GM21825 (cell line): ENCODE data around the gene TRIO.

ENCODE experiments used
- ATAC-seq: cut with Tn5 transposase; IDR thresholded peaks from one replicate; pipeline ENCODE4 v1.9.1; 2021; ENCODE audit warnings: mild to moderate bottlenecking, moderate library complexity; ENCODE audit not compliant: unreplicated experiment

TRIO gene

DNA sequence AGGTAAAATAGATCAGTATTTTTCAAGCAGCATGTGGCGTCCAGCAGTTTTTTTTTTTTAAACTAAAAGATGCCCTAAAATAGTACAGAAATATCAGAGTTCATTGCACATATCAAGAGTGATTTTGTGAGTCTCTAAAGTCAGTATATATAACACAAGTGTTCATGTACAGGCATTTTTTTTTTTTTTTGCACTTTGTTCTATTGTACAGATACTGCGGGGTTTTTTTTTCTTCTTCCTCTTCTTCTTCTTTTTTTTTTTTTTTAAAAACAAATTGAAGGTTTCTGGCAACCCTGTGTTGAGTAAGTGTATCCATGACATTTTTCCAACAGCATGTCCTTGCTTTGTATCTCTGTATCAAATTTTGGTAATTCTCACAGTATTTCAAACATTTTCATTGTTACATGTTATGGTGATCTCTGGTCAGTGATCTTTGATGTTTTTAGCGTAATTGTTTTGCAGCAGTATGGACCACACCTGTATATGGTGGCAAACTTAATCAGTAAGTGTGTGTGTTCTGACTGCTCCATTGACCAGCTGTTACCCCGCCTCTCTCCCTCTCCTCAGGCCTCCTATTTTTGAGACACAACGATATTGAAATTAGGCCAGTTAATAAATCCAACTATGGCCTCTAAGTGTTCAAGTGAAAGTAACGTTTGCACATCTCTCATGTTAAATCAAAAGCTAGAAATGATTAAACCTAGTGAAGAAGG is 76.8 kb downstream of the TRIO start:
- no peak for ATAC-seq

DNA sequence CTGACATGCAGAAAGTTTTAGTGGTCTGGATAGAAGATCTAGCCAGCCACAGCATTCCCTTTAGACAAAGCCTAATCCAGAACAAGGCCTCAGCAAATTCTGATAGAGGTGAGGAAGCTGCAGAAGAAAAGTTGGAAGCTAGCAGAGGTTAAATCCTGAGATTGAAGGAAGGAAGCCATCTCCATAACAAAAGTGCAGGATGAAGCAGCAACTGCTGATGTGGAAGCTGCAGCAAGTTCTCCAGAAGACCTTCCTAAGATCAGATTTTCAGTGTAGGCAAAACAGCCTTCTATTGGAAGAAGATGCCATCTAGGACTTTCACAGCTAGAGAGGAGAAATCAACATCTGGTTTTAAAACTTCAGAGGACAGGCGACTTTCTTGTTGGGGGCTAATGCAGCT is 77.5 kb downstream of the TRIO start:
- ATAC-seq = no peak

DNA sequence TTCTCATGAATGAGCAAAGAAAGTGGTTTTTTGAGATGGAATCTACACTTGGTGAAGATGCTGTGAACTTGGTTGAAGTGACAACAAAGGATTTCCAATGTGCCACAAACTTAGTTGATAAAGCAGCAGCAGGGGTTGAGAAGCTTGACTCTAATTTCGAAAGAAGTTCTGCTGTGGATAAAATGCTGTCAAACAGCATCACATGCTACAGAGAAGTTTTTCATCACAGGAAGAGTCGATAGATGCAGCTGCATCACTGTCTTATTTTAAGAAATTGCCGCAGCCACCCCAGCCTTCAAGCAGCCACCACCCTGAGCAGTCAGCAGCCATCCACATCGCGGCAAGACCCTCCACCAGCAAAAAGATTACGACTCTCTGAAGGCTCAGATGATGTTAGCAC is 78.6 kb downstream of the TRIO start:
- no peak for ATAC-seq

DNA sequence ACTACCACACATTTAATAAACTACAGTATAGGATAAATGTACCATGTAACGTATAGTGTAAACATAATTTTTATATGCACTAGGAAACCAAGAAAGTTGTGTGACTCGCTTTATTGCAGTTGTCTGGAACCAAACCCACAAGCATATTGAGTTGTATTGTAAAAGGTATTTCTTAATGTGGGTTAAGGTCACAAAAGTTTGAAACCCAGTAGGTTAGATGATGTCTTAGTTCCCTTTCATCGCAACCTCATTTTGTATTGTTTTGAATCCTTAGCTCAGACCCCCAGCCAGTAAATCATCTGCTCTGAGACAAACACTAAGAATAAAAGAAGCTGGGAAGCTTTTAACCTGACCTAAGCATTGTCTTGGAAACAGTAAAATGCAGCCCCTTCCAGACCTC is 79.1 kb downstream of the TRIO start:
- ATAC-seq = no peak

DNA sequence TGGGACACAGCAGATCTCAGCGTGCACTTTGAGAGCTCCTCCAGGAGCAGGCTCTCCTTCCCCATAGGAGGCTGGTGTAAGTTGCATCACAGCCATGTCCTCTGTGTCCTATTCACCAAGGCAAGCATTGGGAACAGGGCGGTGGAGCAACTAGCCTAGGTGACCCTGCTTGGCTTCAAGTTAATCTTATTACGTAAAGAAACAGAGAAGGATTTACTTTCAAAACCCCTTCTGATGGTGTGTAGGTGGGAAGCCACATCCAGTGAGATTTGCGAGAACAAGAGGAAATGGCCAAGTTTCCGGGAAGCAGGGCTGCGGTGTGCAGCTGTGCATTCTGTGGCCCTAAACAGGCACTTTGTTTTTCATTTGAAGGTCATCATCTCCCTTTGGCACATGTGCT is 80.2 kb downstream of the TRIO start:
- ATAC-seq = no peak

DNA sequence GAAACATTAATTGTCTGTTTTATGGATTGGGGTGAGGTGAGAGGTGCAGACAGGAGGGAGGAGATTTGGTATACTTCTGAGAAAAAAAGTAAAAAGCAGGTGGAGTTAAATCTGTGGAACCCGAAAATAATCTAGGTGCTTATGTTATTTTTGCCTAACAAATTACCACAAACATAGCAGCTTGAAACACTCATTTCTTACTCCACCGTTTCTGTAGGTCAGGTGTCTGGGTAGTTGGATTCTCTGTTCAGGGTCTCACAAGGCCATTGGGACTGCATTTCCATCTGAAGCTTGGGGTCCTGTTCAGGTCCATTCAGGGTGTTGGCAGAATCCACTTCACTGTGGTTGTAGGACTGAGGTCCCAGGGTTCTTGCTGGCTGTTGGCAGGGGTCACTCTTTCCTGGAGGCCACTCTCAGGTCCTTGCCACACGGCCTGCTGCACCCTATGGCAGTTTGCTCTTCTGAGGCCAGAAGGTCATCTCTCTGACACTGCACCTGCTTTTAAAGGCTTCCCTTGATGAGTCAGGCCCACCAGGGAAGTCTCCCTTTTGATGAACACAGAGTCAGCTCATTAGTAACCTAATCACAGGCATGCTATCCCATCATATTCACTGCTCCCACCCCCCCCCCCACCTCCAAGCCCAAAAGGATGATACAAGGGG is 82.2 kb downstream of the TRIO start:
- no peak for ATAC-seq

DNA sequence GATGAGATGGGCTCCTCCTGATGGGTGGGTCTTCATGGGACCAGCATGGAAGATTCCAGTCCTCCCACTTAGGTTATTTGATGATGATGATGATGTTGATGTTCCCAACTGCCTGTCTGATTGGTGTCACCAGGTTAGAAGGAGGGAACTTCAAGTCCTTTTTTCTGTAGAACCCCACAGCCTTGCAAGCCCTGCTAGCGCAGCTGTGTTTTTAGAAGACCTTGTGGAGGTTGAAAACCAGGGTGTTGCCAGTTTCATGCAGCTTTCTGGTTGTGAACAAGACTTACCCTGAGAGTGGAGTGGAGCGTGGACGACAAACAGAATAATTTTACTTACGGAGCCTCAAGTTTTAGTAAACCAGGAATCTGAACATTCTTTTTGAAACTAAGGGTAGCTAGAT is 83.0 kb downstream of the TRIO start:
- no peak for ATAC-seq

DNA sequence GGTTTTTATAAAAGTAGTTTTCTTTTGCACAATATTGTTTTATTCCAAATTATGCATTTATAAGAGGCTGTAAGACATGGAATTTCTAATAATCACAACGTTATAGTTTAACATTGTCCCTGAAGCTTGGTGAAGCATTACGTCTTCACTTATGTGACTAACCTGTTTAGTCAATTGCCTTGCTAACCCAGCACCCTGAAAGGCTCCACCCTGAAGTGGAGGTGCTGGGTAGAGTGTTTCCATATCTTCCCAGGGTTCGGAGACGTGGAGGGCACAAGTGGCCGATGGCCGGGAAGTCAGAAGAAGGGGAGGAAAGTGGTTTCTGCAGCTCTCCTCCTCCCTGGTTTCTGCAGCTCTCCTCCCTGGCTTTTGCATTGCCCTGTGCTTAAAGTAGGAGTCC is 83.4 kb downstream of the TRIO start:
- ATAC-seq = no peak

DNA sequence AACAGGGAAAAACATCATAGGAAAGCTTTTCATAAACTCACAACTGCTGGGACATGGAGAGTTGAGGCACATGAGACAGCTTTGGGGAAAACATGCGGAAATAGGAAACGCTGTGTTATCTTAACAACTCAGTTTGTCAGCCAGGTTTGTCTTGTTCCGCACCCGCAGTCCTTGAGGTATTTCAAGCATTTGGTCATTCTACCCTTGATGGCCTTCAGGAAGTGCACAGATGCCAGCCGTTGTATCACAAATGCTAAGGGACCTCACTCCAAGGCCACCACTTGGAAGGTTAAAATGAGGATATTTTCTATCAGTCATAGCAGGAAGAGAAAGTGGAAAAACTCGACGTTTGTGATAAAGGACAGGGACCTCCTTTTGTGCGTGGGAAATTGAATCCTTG is 83.8 kb downstream of the TRIO start:
- no peak for ATAC-seq

DNA sequence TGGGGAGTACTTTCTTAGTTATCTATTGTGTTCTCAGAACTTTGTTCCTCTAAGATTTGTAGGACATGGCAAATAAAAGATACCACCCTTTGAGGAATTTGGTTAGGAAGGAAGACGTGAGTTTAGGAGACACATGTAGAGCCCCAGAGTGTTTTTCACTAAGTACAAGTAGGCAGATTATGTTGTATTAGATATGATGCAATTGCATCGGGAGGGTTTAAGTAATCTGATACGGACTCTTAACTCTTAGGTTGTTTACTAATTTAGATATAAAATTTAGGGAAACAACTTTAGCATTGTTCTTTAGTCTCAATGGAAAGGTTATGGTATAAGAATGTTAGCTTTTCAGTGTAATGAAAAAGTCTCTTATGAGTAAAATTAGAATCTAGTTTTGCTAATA is 84.4 kb downstream of the TRIO start:
- ATAC-seq = no peak

DNA sequence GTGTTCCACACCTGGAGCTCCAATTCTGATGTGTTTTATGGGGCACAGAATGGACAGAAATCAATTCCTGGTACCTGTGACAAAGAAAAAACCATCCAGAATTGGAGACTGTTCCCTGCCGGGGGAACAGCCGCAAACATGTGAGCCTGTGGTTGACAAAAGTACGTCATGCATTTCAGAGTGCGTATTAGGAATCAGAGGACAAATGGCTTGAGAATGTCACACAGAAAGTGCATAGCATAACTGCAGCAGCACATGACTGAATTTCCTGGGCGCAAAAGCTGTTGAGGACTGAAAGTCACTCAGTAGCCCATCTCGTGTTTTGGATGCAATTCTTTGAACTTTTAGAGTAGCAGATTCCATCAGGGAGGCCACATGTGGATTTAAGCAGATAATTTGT is 85.1 kb downstream of the TRIO start:
- no peak for ATAC-seq

DNA sequence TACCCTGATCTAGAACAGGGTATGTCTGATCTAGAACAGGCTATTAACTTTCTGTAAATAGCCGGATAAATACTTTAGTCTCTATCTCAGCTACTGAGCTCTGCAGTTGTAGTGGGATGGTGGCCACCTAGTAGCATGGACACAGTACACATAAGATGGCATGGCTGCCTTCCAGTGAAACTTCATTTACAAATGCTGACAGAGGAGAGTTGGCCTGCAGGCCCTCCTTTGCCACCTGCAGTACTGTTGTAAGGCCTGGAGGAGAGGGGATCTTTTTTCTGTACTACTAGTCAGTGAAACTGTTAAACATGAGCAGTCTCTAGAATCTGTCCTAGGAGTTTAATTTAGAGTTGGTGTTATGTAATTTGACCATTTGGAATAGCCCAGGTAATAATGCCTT is 86.0 kb downstream of the TRIO start:
- no peak for ATAC-seq

DNA sequence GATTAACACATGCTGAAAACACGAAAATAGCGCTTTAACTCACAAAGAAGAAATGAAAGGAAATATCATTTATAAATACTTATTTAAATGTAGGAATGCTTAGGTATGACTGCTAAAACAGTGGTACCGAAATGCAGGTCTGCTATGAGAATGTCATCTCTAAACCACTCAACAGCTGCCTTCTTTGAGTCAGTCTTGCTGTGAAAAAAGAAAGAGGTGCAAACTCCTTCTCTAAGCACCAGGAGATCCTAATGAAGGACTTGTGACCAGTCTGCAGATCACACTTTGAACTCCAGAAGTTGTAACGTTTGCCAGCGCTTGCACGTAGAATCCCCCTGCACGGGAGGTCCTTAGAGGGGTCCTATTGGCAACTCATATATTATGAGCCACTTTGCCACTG is 86.6 kb downstream of the TRIO start:
- no peak for ATAC-seq

DNA sequence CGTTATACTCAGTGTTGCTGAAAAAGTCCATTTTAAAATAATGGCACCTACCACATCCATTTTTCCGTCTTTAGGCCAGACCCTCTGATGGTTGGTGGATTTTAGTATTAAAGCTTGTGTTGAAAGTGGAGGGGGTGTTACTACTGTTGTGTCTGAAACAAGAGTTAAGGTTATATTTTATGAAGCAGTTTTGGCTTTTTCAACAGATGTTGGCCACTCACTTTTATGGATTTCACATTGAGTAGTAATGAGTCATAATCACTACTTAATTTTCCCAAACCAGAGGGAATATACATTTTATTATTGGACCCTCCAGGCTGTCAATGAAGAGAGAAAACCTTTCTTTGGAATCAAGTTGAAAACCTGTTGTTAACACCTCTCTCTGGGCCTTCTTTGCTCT is 88.0 kb downstream of the TRIO start:
- no peak for ATAC-seq

DNA sequence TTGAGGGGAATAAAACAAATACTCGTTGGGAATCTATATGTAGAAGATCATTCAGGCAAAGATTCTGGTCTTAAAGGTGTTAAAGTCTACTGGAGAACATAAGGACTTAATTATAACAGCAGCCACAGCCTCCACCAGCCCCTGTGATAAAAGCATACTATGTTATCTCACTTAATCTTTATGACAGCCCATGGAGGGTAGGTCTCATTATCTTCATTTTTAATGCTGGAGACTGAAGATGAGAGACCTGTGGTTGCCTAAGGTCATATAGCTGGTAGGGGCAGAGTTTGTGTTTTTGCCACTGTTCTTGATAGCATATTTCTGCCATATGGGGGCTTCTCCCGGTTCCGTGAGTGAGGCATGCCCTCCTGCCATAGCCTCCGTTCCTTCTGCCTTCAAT is 88.7 kb downstream of the TRIO start:
- no peak for ATAC-seq

DNA sequence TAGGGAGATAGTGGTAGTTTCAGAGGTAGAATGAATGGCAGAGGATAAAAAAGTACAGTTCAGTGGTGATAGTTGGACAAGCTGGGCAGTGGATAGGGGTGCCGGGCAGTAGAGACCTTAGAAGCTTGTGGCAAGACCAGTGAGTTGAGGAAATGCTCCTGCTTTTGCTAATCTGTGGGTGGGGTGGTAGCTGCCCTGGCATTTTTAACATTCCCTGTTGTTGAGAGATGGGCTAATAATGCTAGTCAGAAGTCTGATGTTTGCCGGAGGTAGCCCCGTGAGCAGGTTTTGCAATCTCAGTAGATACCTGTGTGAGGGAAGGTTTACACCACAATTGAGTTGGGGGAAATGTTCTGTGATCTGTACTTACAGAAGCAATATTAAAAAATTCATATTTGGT is 91.1 kb downstream of the TRIO start:
- no peak for ATAC-seq

DNA sequence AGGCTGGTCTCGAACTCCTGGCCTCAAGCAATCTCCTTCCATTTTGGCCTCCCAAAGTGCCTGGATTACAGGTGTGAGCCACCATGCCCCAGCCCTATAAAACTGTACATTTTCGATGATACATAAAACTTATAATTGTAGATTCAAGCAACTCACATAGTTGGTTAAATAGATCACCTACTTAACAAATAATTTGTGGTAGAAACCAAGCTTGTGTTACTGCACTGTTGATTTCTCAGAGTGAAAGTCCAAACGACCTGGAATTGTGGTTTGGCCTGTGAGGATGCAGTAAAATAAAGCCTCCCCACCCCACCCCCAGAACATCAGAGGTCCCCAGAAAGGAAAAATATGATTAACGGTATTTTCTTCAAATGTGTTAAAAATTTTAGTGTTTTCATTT is 92.7 kb downstream of the TRIO start:
- ATAC-seq = no peak

DNA sequence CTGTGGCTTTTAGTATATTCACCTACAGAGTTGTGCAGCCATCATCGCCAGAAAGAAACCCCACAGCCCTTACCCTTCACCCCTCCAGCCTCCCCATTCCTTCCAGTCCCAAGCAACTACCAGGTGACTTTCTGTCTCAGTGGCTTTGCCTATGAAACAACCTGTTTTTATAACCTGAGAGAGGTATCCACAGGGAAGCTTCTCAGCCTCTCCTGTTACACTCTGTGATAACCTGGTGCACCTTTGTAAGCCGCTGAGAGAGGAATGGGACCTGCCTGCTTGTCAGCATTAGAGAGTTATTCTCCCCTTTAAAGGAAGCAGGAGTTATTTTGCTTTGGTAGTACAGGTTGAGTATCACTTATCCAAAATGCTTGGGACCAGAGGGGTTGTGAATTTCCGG is 93.6 kb downstream of the TRIO start:
- ATAC-seq = no peak

DNA sequence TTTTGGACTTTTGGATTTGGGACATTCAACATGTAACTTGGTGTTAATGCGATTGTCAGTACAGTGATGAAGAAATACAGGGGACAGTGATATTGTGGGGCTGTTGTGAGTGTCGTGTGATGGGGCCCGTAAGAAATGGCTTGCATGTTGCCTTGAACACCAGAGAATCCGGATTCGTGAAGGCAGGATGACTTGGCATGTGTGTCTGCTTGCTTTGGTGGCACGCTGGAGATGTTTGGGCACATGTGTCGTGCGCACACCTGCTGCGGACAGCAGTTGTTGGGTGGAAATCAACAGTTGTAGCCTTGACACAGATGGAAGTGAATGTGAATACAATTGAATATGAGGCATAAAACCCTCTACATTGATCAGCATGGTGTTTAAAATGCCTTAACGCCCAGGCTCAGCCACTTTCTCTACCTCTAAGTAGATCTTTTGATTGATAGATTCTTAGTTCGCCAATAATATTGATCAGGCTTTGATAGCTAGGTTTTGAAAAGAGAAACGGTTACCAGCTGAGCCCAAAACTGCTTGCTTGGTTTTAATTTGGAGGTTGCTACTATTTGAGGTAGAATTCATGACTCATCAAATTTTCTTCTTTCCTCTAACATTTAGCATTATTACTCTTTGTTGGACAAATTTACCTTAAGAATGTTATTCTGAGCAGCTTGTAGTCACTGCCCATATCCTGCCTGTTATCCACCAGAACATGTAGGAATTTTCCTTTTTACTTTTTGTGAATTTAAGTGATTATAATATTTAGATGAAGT is 94.4 kb downstream of the TRIO start:
- ATAC-seq = no peak

DNA sequence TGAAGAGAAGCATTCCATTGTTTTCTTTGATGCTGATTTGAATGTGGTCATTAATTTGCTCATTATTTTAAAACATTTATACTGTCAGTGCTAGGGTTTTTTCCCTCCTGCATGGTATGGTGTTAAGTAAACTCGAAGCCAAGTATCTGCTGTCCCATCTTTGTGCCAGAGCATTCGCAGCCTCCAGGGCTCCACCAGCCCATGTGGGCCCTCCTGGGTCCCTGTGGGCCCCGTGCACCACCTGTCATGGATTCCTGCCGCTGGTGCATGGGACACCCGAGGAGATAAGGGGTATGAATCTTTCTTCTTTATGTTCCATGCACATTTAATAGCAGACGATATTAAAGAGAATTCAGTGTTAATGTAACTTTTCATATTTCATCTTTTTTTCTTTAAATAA is 95.1 kb downstream of the TRIO start:
- ATAC-seq = no peak

DNA sequence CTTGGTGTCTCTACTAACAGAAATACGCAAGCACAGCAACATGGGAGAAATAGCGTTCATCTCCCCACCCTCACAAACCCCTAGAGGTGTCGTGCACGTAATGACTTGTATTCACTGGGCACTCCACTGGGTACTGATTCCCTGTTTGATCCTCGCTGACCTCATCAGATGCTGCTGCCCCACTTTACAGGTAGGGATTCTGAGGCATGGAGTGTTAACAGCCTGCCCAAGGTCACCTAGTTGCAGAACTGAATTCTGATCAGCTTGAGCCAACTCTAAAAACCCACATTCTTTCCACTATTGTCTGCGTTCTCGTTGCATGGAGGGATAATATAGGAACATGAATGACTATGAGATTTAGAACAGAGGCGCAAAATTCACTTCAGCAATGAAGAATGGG is 96.3 kb downstream of the TRIO start:
- no peak for ATAC-seq

DNA sequence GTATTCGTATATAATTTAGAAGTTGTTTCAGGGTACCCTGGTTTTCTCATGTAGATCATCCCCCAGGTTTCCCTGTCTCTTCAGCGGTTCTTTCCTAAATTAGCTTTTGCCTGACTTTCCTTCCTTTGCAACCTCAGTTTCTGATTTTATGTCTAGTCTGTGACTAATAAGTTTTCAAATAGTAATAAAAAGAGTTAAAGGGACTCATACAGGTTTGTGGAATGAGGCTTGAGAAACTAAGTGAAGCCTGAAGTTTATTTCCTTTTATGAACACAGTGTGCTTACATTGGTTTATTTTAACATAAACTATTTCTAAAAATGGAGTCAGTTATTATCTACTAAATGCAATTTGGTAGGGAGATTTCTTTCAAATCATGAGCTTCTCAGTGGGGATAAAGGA is 96.8 kb downstream of the TRIO start:
- no peak for ATAC-seq
